GM21423 (cell line): ENCODE results near the gene AVPR2.

Source experiments
- ATAC-seq: cut with Tn5 transposase; IDR thresholded peaks from one replicate; pipeline ENCODE4 v1.9.1; 2021; ENCODE audit warnings: mild to moderate bottlenecking, moderate library complexity; ENCODE audit not compliant: unreplicated experiment

AVPR2 gene

GRCh38 chrX:153948847-153949805, 44.7 kb downstream of the AVPR2 start:
- no peak for ATAC-seq

DNA sequence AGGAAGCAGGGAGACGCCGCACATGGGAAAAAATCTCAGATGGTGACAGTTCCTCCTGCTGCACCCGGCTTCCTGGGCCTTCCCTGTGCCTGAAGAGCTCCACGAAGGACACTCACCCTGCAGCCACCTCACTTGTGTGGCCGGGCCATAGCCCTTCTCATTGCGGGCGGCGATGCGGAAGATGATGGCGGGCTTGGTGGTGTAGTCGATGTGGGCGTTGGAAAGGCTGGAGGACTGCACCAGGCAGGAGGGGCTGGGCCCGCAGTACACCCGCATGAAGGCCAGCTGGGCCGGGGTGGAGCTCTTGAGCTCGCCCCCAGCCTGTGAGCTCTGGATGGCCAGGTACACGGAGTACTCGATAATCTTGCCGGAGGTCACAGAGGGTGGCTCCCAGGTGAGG, 45.7 kb downstream of the AVPR2 start:
- no peak for ATAC-seq

- ATAC-seq = no peak
Observed at GRCh38 chrX:153951683-153952372, 47.4 kb downstream of the AVPR2 start.

DNA sequence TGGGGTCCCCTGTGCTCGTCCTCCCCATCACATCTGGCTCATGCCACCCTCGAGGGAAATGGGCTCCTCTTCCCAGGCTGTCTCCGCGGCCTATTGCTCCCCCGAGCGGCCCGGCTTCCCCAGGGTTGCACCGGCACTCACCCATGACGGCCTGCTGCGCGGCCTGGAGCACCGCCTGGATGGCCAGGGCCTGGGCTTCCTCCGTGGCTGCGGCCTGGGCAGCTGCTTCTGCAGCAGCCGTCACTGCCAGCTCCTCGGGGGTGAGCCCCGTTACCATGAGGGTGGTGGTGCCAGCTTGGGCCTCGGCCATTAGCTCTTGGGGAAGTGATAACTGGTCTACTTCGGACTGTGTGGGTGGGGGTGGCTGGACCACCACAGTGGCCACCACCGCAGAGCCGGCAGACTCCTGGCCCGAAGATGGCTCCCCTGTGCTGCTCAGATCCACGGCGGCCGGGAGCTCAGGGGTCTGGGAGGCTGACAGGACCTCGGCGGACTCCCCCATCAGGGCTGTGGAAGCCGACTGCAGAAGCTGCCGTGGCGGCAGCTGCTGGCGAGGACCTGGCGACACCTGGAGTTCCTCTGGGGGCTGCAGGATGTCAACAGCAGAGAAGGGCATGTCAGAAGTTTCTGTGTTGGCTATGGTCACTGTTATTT, 48.0 kb downstream of the AVPR2 start:
- ATAC-seq = no peak

- peak; percentile 43 for ATAC-seq
Observed at GRCh38 chrX:153953342-153953830, 48.9 kb downstream of the AVPR2 start.

DNA sequence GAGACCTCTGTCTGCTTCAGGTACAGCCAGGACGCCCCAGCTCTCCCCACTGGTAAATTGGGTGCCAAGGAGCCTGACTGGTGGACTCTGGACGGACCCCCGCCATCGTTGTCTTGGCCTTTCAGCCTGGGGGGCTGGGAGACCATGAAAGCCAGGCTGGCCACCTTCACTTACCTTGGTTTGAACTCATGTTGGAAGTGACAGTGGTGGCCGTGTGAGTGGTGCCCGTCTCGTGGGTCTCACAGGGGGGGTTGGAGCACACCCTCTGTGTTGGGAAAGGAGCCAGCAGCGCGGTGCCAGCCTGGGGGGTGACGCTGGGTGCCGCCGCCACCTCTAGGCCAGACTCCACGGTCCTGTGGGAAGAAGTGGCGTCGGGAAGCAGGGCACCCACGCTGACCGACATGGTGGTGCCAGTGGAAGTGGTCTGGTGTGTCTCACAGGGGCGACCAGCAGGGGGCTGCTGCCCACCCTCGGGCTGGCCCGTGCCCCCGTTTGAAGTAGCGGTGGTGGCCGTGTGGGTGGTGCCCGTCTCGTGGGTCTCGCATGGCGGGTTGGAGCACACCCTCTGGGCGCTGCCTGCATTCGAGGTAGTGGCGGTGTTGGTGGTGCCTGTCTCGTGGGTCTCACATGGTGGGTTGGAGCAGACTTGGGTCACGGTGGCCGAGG, 49.6 kb downstream of the AVPR2 start:
- no peak for ATAC-seq

DNA sequence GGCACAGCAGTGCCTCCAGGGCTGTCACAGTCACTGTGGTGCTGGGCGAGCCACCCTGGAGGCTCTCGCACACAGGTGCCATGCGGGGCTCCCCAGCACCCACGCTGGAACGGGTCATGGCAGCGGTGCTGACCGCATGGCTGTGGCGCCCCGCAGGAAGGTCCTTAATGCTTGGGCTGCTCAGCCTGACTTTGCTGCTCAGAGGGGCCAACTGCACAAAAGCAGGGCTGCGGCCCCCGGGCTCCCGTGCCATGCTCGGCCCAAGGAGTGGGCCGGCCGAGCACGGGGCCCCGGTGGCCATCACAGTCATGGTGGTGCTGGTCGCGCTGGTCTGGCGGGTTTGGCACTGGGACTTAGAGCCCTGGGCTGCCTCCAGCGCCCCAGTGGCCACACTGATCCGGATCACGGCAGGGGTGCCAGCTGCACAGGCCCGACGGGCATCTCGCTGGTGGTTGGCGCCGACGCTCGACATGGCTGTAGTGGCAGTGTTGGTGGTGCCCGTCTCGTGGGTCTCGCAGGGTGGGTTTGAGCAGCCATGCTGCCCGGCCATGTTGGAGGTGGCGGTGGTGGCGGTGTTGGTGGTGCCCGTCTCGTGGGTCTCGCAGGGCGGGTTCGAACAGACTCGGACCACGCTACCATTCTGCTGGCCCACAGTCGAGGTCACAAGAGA, 50.2 kb downstream of the AVPR2 start:
- ATAC-seq = no peak

DNA sequence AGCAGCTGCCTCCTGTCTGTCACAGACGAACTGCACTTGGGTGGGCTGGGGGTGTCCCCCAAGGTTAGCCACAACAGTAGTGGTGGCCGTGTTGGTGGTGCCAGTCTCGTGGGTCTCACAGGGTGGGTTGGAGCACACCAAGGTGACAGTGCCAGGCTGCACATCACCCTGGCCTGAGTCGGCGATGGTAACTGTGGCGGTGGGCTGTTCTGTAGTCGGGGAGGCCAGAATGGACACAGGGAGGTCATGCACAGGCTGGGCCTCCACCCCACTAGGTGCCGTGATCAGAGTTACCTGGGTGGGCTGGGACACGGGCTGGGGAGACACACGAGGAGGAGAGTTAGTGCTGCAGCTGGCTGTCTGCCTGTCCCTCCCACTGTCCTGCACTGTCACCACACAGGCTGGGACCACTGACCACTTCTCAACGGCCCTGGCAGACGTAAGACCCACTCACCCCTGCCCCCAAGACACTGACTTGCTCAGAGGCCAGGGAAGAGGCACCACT, 50.8 kb downstream of the AVPR2 start:
- ATAC-seq = no peak

- no peak for ATAC-seq
Observed at GRCh38 chrX:153956044-153956907, 51.8 kb downstream of the AVPR2 start.
